Fibroblast of pulmonary artery (primary cell): ENCODE results near the gene CCDC190.

Experiments
- DNase-seq: peaks from one replicate; pipeline ENCODE4 v3.0.0-alpha.2; 2010; ENCODE audit warnings: low read depth
- H3K4me3 ChIP-seq: replicated peaks from 2 replicates; pipeline ENCODE4 v1.5.1; 2011; ENCODE audit warnings: low read depth, mild to moderate bottlenecking, control low read depth, low read length, moderate library complexity
- TF ChIP-seq, protein P1 (sequence below): IDR thresholded peaks from 2 replicates; pipeline ENCODE4 v1.5.1; 2011; ENCODE audit warnings: mild to moderate bottlenecking, control low read depth, low read length, inconsistent platforms; ENCODE audit errors: missing control alignments

The CCDC190 gene

DNA sequence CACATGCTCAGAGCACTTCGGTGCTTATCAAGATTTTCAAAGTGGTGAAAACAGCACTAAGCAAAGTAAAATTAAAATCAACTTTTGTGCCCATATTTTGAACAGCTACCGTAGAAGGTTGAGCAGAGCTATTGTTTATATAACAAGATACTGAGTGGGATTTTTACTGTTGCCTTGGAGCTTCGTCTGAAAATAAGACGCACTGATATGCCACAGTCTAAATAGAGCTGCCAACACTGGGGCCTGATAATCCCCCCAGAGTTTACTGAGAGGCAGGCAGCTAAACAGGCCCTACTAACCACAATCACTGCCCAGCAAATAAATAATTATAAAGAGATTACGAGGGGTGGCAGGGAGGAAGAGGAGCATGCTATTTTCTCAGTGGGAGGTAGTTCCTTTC lies 650 bp upstream of the CCDC190 start:
- TF ChIP-seq, protein P1, sequence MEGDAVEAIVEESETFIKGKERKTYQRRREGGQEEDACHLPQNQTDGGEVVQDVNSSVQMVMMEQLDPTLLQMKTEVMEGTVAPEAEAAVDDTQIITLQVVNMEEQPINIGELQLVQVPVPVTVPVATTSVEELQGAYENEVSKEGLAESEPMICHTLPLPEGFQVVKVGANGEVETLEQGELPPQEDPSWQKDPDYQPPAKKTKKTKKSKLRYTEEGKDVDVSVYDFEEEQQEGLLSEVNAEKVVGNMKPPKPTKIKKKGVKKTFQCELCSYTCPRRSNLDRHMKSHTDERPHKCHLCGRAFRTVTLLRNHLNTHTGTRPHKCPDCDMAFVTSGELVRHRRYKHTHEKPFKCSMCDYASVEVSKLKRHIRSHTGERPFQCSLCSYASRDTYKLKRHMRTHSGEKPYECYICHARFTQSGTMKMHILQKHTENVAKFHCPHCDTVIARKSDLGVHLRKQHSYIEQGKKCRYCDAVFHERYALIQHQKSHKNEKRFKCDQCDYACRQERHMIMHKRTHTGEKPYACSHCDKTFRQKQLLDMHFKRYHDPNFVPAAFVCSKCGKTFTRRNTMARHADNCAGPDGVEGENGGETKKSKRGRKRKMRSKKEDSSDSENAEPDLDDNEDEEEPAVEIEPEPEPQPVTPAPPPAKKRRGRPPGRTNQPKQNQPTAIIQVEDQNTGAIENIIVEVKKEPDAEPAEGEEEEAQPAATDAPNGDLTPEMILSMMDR = no peak
- H3K4me3 ChIP-seq = no peak overlapping the region
- DNase-seq = no peak

DNA sequence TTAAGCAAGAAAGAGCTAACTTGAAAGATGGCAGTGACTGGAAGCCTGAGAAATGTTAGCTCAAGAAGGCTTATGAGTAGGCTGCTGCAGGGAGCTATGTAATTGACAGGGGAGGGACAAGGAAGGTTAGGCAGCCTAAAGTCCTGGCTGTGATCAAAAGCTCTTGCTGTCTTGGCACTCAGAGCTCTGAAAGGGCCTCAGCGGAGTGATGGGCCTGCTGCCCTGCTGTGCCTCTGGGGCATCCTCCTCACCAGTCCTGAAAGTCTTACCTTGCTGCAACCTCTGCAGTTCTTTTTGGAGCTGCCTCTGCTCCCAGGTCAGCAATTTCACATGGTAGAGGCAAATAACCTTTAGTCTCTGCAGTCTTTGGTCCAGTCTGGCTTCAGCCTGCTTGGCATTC lies 1.8 kb downstream of the CCDC190 start:
- TF ChIP-seq, protein P1 = no peak
- no peak for DNase-seq
- H3K4me3 ChIP-seq = no peak overlapping the region

DNA sequence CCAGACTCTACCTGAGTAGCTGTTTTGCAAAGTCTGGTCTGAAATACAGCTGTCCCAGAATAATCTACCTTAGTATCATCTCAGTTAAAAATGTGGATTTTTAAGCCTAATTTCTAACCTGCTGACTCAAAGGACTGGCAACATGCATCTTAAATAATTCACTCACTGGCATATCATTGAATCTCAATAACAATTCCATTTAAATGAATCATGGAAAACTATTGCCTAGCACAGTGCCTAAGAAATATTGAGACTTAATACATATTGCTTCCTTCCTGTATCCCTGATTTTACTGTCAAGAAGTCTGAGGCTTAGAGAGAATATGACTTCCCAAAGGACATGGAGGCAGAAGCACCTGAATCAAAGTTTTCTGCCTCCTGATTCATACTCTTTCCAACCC lies 3.1 kb downstream of the CCDC190 start:
- no peak overlapping the region for H3K4me3 ChIP-seq
- TF ChIP-seq, protein P1 = no peak
- peak; percentile 56 for DNase-seq

DNA sequence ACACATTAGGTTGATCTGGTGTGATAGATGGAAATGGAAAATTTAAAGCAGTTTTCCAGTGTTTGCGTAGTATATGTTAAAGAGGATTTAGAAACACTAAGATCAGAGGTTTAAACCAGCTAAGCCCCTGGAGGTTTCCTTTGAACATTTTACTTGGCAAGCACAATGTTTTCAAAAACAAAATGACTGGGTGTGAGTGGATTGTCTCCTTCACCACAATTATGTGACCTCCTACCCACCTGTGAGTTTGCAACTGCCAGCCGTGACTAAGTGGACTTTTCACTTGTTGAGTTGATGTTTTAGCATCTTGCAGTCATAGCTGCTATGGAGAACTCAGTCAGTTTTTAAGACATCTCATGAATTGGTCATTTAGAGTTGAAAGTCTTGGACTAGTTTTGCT lies 4.7 kb downstream of the CCDC190 start:
- DNase-seq = peak; percentile 92
- TF ChIP-seq, protein P1 = no peak
- no peak overlapping the region for H3K4me3 ChIP-seq

DNA sequence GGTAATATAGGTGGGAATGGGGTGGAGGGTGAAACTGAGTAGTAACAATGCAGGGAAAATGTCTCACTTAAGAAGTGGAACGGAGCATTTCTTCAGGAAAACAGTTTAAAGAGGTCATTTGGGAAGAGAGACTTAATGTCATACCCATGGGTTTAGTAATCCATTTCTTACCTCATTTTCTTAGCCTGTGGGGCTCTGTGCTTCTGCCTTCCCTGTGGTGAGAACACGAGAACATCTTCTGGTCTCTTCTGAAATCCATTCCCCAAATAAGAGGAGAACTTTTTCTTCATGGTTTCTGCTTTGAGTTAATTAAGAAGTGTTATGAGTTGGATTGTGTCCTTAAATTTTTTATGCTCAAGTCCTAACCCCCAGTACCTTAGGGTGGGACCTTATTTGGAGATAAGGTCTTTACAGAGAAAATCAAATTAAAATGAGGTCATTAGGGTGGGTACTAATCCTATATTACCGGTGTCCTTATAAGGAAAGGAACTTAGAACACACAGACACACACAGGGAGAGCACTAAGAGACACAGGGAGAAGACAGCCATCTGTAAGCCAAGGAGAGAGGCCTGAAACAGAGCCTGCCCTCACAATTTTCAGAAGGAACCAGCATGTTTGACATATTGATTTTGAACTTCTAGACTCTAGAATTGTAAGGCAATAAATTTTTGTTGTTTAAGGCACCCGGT lies 5.4 kb downstream of the CCDC190 start:
- H3K4me3 ChIP-seq = no peak overlapping the region
- TF ChIP-seq, protein P1 = no peak
- DNase-seq = peak; percentile 60

DNA sequence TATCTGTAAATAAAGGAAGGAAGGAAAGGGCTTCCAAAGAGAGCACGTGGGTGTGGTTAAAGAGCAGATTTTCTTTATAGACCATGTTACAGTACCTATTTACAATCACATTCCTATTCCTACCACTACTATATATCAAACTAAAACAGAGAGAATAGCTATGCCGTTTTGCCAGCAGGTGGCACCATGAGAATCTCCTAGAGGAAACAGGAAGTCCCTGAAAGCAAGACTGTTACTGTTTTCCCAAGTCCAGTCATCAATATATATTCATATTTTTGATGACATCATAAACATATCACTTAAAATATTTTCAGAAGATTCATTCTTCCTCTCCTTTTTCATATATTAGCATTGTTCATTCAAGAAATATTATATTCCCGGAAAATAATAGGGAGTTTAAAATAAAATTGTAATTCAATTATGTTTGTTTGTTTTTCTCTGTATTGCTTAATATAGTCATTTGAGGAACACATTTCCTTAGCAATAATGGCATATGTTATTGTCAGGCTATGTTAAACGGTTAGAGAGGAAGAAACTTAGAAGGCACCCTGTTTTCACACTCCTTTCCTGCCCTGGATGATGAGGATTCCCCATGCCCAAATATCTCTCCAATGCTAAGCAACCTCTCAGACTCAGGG lies 6.6 kb downstream of the CCDC190 start:
- TF ChIP-seq, protein P1 = peak; percentile 92
- no peak overlapping the region for H3K4me3 ChIP-seq

DNA sequence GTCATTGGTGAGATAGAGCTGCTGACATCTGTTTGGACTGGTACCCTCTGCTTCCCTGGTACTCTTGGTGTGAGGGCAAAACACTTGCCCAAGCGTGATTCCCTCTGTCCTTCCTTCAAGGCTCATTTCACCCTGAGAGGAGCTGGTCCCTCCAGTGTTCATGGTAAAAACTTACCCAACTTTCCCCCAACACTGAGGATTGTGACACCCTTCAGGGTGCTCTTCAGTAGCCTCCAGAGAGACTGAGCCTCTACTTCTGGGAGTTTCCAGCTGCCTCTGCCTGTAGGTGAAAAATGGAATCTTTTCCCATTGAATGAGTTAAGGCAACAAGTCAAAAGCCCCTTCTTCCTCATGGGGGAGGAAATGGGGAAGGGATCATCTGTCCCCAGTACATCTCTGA lies 9.6 kb downstream of the CCDC190 start:
- TF ChIP-seq, protein P1 = no peak
- H3K4me3 ChIP-seq = no peak overlapping the region
- no peak for DNase-seq

More for the DNA sequence above, 6.6 kb downstream of the CCDC190 start:
- DNase-seq = peak; percentile 88
